H9 (cell line): Measurements from ENCODE around the gene SEMA4A. TPM values are rescaled to one million over a fixed set of nuclear protein-coding genes. Genes with fewer than 3 reads are reported as not detected.

ENCODE experiments used
- DNase-seq: peaks from one replicate; pipeline ENCODE4 v3.0.0-alpha.2; 2017
- H2AFZ ChIP-seq: one replicate; pipeline ENCODE4 v1.6.1; 2013; ENCODE audit warnings: mild to moderate bottlenecking, low read length, control low read depth, moderate library complexity
- H2AK5ac ChIP-seq: 2 replicates; pipeline ENCODE4 v1.6.1; 2013; ENCODE audit warnings: low read length, control low read depth, mixed read lengths; ENCODE audit not compliant: insufficient read length
- H2BK120ac ChIP-seq: one replicate; pipeline ENCODE4 v1.6.1; 2013; ENCODE audit warnings: low read depth, mild to moderate bottlenecking, low read length, control low read depth, inconsistent platforms; ENCODE audit not compliant: poor library complexity, severe bottlenecking
- H2BK12ac ChIP-seq: 2 replicates; pipeline ENCODE4 v1.6.1; 2013; ENCODE audit warnings: low read length, control low read depth, mixed read lengths, low read depth; ENCODE audit not compliant: insufficient read length
- H2BK15ac ChIP-seq: 2 replicates; pipeline ENCODE4 v1.6.1; 2013; ENCODE audit warnings: low read depth, low read length, control low read depth
- H2BK20ac ChIP-seq: one replicate; pipeline ENCODE4 v1.6.1; 2013; ENCODE audit warnings: low read depth, mild to moderate bottlenecking, low read length, control low read depth, inconsistent platforms; ENCODE audit not compliant: poor library complexity, severe bottlenecking
- H2BK5ac ChIP-seq: 2 replicates; pipeline ENCODE4 v1.6.1; 2013; ENCODE audit warnings: low read length, control low read depth, mixed read lengths; ENCODE audit not compliant: insufficient read length
- H3K14ac ChIP-seq: 2 replicates; pipeline ENCODE4 v1.6.1; 2013; ENCODE audit warnings: low read length, control low read depth; ENCODE audit not compliant: insufficient read depth
- H3K18ac ChIP-seq: 2 replicates; pipeline ENCODE4 v1.6.1; 2013; ENCODE audit warnings: low read depth, mild to moderate bottlenecking, mixed read lengths, low read length, control low read depth; ENCODE audit not compliant: insufficient read length
- H3K23ac ChIP-seq: 2 replicates; pipeline ENCODE4 v1.6.1; 2013; ENCODE audit warnings: low read length, control low read depth, mixed read lengths, low read depth; ENCODE audit not compliant: insufficient read length
- H3K23me2 ChIP-seq: 2 replicates; pipeline ENCODE4 v1.6.1; 2013; ENCODE audit warnings: low read depth, mild to moderate bottlenecking, mixed read lengths, low read length, control low read depth; ENCODE audit not compliant: insufficient read length, poor library complexity, severe bottlenecking
- H3K27ac ChIP-seq: 2 replicates; pipeline ENCODE4 v1.5.1; 2013; ENCODE audit warnings: low read length, control low read depth, mixed read lengths, low read depth; ENCODE audit not compliant: insufficient read length
- H3K27me3 ChIP-seq: 2 replicates; pipeline ENCODE4 v1.6.1; 2013; ENCODE audit warnings: low read length, control low read depth, inconsistent platforms; ENCODE audit not compliant: insufficient read depth
- H3K4ac ChIP-seq: 2 replicates; pipeline ENCODE4 v1.6.1; 2013; ENCODE audit warnings: low read depth, mild to moderate bottlenecking, control low read depth, inconsistent platforms, low read length, moderate library complexity
- H3K4me1 ChIP-seq: 2 replicates; pipeline ENCODE4 v1.6.1; 2013; ENCODE audit warnings: low read length, control low read depth, inconsistent platforms; ENCODE audit not compliant: insufficient read depth
- H3K4me2 ChIP-seq: 2 replicates; pipeline ENCODE4 v1.6.1; 2013; ENCODE audit warnings: low read length, control low read depth, mixed read lengths; ENCODE audit not compliant: insufficient read length, insufficient read depth
- H3K56ac ChIP-seq: 2 replicates; pipeline ENCODE4 v1.6.1; 2013; ENCODE audit warnings: low read depth, mild to moderate bottlenecking, mixed read lengths, low read length, control low read depth; ENCODE audit not compliant: insufficient read length
- H3K79me1 ChIP-seq: 2 replicates; pipeline ENCODE4 v1.6.1; 2013; ENCODE audit warnings: low read depth, mild to moderate bottlenecking, moderate library complexity, low read length, control low read depth, inconsistent platforms; ENCODE audit not compliant: insufficient read depth, poor library complexity, severe bottlenecking
- H3K79me2 ChIP-seq: 2 replicates; pipeline ENCODE4 v1.6.1; 2013; ENCODE audit warnings: low read length, control low read depth, inconsistent platforms; ENCODE audit not compliant: insufficient read depth
- H3K9ac ChIP-seq: 2 replicates; pipeline ENCODE4 v1.6.1; 2013; ENCODE audit warnings: low read length, control low read depth, mixed read lengths; ENCODE audit not compliant: insufficient read length; ENCODE audit errors: extremely low read depth
- H3K9me3 ChIP-seq: one replicate; pipeline ENCODE4 v1.6.1; 2013; ENCODE audit warnings: low read depth, low read length, inconsistent platforms; ENCODE audit not compliant: control insufficient read depth
- H3T11ph ChIP-seq: one replicate; pipeline ENCODE4 v1.6.1; 2013; ENCODE audit warnings: mild to moderate bottlenecking, low read length, control low read depth, inconsistent platforms
- H4K20me1 ChIP-seq: one replicate; pipeline ENCODE4 v1.6.1; 2013; ENCODE audit not compliant: control insufficient read depth, insufficient read length, insufficient read depth
- H4K5ac ChIP-seq: 2 replicates; pipeline ENCODE4 v1.6.1; 2013; ENCODE audit warnings: low read depth, mild to moderate bottlenecking, mixed read lengths, low read length, control low read depth; ENCODE audit not compliant: insufficient read length
- H4K8ac ChIP-seq: replicated peaks from 2 replicates; pipeline ENCODE4 v1.6.1; 2013; ENCODE audit warnings: low read length, control low read depth, mixed read lengths, low read depth; ENCODE audit not compliant: insufficient read length
- H4K91ac ChIP-seq: 2 replicates; pipeline ENCODE4 v1.6.1; 2013; ENCODE audit warnings: low read depth, mild to moderate bottlenecking, moderate library complexity, mixed read lengths, low read length, control low read depth; ENCODE audit not compliant: insufficient read length
- H3K27ac Mint-ChIP-seq, 3 experiments: 2 replicates in 2 of 3; 3 replicates in 1 of 3; pipeline ENCODE4 v1.8.0; 2020 to 2021; ENCODE audit warnings: mixed read lengths in 3 of 3, mild to moderate bottlenecking in 1 of 3, moderate library complexity in 1 of 3
- H3K27me3 Mint-ChIP-seq: 2 replicates; pipeline ENCODE4 v1.8.0; 2021; ENCODE audit warnings: low read depth, mild to moderate bottlenecking, moderate library complexity, mixed read lengths
- H3K36me3 Mint-ChIP-seq, 3 experiments: 2 replicates in 2 of 3; 3 replicates in 1 of 3; pipeline ENCODE4 v1.8.0; 2020 to 2021; ENCODE audit warnings: low read depth in 3 of 3, mixed read lengths in 3 of 3; ENCODE audit not compliant: insufficient read depth in 1 of 3
- H3K4me1 Mint-ChIP-seq, 2 experiments: 2 replicates each; pipeline ENCODE4 v1.8.0; 2020; ENCODE audit warnings: mixed read lengths in 2 of 2
- H3K4me3 Mint-ChIP-seq, 2 experiments: 2 replicates in 1 of 2; 3 replicates in 1 of 2; pipeline ENCODE4 v1.8.0; 2020 to 2021; ENCODE audit warnings: mild to moderate bottlenecking in 2 of 2, mixed read lengths in 2 of 2, moderate library complexity in 1 of 2
- H3K9me3 Mint-ChIP-seq, 2 experiments: 2 replicates in 1 of 2; 3 replicates in 1 of 2; pipeline ENCODE4 v1.8.0; 2020; ENCODE audit warnings: mild to moderate bottlenecking in 2 of 2, mixed read lengths in 2 of 2, moderate library complexity in 1 of 2
- CTCF ChIP-seq: fragments of 200-600 bp; sonication (generic); conservative IDR thresholded peaks from 3 replicates; pipeline ENCODE4 v1.8.0; 2021; ENCODE audit warnings: antibody characterized with exemption, mild to moderate bottlenecking
- WGBS: extraction: QIAGEN DNeasy Blood & Tissue Kit; methylation state at CpG from one replicate; pipeline ENCODE4 v1.1.7; 2013; ENCODE audit warnings: missing lambda C conversion rate, low lambda C conversion rate, mixed read lengths; ENCODE audit not compliant: insufficient read length; ENCODE audit errors: extremely low coverage; 5-methylcytosine and 5-hydroxymethylcytosine counted together
- total RNA-seq: library from RNA; stranded (reverse); gene quantifications from 2 replicates; pipeline ENCODE4 v1.2.1, GENCODE V29; 2021

SEMA4A gene
- total RNA-seq, 1 experiment from 2014 or later = 11.1 TPM

DNA sequence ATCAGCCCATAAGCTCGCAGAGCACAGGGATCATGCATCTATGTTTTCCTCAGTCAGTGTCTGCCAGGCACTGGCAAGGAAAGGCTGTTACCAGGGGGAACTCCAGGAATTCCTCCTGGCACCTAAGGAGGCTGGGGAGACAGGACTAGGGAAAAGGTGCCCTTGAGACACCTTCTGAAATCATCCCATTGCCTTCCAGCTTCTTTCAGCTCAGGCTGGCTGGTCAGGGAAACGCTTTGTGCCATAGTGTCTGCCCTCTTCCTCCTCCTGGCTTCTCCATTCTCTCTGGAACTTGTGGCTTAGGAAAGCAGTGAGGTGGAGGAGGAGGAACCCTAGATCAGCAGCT lies 25.1 kb upstream of the SEMA4A start:
- Mint-ChIP-seq H3K36me3 (peaks cover 7 to 13% (median 9%) of the 10 kb centered on the region in 3 experiments; a peak in 5 of 7 replicates), H3K27ac (peak overlapping the region in 2 of 3 experiments; percentile 85 to 93; a peak in 4 of 7 replicates), H3K4me3 (no peak overlapping the region), H3K27me3 (no peaks in the 10 kb centered on the region), H3K9me3 (no peaks in the 10 kb centered on the region), H3K4me1 (peaks cover 42 to 43% of the 10 kb centered on the region in 2 experiments)
- Histone ChIP-seq H2AFZ (no peak overlapping the region), H4K91ac (no peak overlapping the region), H3K14ac (no peak overlapping the region), H3K27ac (no peak overlapping the region), H3K56ac (no peak overlapping the region), H3K9me3 (no peaks in the 10 kb centered on the region), H2BK20ac (no peak overlapping the region), H4K5ac (no peak overlapping the region), H3K27me3 (no peaks in the 10 kb centered on the region), H3K9ac (no peak overlapping the region), H3K18ac (no peak overlapping the region), H2BK5ac (no peak overlapping the region), H2AK5ac (no peak overlapping the region), H2BK12ac (no peak overlapping the region), H3K23ac (no peak overlapping the region), H3K79me2 (no peaks in the 10 kb centered on the region), H3T11ph (no peak overlapping the region), H4K8ac (no peak overlapping the region), H3K4ac (no peak overlapping the region), H4K20me1 (no peaks in the 10 kb centered on the region), H3K79me1 (no peaks in the 10 kb centered on the region), H3K4me2 (no peak overlapping the region), H3K4me1 (peaks cover 16% of the 10 kb centered on the region), H2BK15ac (no peak overlapping the region), H3K23me2 (no peaks in the 10 kb centered on the region), H2BK120ac (no peak overlapping the region)
- WGBS = no CpG with 5 or more reads among the region's 2 CpGs
- no peak for TF ChIP-seq CTCF
- no peak for DNase-seq
